Putamen (tissue), 1 donor: Measurements from ENCODE around the gene LRP1B.

ENCODE experiments used
- DNase-seq: peaks from one replicate; pipeline ENCODE4 v3.0.0-alpha.2; 2016; ENCODE audit warnings: low spot score

The LRP1B gene

DNA sequence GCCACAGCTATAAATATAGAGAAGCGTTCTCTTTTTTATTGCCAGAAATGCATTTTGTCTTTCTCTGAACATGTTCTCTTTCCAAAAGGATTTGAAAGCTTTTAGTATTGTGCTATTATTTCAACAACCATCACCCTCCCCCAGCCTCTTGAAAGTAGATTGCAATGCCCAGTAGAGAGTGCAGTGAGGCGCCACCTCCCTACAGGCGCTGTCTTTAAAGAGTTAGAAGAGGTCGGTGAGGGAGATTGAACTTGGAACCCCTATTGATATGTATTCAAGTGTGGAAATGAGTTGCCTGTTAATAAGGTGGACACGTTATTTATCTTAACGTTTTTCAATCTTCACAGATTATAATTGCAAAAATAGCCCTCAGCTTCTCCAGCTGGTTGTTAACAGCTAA lies 360.3 kb downstream of the LRP1B start:
- no peak for DNase-seq

- no peak for DNase-seq
Observed at GRCh38 chr2:141767691-141768090, 363.1 kb downstream of the LRP1B start.

GRCh38 chr2:141767051-141767450 lies 363.8 kb downstream of the LRP1B start:
- DNase-seq, result peak; percentile 34

- no peak for DNase-seq
Observed at GRCh38 chr2:141766225-141766624, 364.6 kb downstream of the LRP1B start.

GRCh38 chr2:141748616-141749015 lies 382.2 kb downstream of the LRP1B start:
- DNase-seq, result no peak

- no peak for DNase-seq
Observed at GRCh38 chr2:141741652-141742051, 389.2 kb downstream of the LRP1B start.

DNA sequence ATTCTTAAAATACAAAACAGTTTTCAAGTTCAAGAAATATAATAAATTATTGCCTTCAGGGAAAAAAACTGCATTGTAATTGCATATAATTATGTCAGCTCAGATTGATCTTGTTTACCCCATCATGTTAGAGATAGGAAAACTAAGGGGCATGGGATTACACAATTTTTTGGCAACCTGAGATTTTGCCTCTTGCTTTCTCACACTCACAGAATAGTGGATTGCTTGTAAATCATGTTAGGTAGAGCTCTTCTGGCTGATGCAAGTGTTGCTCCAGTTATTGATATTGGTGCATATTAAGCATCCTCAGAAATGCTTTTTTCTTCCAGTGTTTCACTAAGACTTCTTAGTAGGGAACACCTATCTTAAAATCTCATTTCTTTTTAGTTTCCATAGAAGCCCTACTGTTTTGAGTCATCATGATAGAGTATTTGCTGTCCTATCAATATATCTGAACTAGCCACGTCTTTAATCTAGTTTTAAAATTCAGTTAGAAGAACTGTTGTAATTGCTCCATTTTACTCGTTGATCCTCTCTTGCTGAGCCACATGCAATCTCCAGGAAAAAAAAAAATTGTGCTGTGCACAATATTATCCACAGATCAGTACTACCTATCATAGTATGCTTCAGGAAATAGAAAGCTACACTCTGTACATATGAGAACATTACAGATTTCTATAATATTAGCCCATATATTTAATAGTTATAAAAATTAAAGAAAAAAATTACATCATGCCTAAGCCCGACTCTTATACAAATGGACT lies 393.1 kb downstream of the LRP1B start:
- no peak for DNase-seq

- DNase-seq, result no peak
Observed at GRCh38 chr2:141736466-141736865, 394.4 kb downstream of the LRP1B start.

GRCh38 chr2:141728886-141729285 lies 401.9 kb downstream of the LRP1B start:
- DNase-seq, result no peak

DNA sequence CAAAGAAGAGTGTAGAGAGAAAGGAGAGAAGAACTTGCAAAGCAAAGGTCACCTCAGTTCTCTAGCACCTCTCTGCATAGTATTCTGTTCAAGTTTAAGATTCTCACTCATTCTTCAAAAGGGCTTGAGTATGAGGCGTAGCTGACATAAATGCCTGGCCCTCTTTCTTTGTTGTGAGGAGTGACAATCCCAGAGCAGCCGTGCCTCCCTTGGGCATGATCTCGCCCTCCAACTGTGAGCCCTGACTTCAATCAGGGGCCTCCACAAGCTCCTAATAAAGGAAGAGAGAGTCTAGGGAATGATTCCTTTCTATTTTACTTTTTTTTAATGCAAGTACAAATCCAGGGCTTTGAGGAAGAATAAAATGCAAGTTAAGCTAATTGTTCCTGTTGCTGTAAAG lies 402.7 kb downstream of the LRP1B start:
- no peak for DNase-seq

DNA sequence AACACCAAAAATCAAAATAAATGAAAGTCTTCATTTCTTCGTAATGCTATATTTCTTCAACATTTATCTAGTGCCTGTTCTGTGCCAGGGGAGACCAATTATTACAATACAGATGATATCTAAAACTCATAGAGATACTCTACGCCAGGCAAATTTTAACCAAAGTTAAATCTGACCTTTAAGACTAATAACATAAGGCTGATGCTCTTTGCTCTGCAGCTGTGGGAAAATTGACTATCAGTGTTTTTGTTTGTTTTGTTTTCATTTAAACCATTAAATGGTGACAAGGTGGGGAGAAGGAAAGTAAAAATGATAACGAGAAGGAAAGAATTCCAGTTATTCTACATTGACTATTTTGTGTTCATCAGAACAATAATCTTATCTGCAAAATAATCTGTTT lies 406.4 kb downstream of the LRP1B start:
- DNase-seq, result no peak

GRCh38 chr2:141723814-141724213 lies 407.0 kb downstream of the LRP1B start:
- no peak for DNase-seq

DNA sequence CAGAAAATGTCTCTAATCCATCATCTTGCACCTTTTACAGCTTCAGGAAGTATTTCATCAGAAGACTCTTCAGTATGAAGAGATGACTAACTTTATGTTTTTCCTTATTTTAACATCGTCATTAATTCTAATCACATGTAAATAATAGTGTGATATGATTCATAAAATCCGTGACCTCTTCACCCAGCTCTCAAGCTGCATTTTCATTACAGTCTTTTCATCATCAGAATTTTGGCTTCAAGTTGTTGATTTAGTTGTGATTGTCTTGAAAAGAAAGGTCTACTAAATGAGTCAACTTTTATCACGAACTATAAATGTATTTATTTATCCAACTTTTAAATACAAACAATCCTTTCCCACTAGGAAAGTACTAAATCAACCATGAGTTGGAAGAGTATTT lies 410.3 kb downstream of the LRP1B start:
- DNase-seq, result no peak

DNA sequence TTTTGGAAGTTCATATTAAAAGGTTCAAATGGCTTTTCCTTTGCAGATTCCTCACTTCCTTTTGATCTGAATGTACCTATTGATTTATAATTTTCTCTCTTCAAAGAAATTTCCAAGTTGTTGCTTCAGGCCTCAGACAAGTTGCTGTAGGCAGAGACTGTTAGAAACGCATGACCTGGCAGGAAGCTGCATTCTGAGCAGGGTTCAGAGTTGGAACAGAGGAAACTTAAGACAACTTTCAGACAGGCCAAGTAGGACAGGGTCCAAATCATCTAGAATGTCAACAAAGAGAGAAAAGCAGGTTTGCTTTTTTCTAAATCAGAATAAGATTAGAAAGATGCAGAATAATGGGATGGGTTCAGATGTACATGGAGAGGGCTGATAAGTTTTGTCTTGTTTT lies 416.3 kb downstream of the LRP1B start:
- peak; percentile 9 for DNase-seq

DNA sequence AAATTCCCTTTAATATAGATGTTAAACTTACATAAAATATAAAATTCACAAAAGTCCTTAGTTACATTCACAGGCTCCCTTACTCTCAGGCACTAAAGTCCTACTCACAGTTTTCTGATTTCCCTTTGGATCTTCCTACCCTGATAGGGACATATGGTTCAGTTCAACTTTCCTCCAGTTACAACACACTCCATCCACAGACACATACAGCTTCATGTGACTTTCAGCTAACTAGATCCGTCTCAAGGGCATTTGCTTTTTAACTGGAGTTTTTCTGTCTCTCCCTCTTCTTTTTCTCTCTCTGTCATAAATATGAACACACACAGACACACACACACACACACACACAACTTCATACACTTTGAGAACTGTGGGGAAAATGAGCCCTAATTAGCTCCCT lies 419.2 kb downstream of the LRP1B start:
- DNase-seq, result no peak

DNA sequence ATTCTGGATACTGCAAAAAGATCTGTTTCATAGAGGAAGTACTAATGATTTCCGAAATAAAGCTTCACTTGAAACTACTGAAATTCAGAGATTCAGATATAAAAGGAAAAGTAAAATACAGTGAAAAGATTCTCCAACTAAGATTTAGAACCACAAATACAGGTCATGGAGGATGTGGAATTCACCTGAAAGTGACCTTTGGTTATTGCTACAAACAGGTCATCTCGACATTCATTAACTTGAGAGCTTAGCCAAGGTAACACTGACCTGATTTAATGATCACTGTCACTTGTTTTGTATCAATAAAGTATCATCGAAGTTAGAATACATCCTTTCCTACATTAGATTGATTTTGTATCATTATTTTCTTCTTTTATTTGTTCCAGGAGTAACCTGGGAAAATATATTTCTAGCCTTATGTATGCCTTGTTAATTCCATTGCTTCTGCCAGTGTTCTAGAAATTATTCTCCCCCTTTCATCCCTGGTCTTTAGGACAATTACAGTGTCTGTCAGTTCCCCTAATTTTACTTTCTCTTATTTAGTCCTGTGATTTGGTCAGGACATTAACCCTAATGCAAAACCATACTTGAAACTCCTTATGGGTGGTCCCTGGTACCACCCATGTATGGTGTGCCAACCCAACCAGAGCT lies 420.1 kb downstream of the LRP1B start:
- DNase-seq, result no peak

GRCh38 chr2:141709756-141710155 lies 421.1 kb downstream of the LRP1B start:
- DNase-seq, result no peak

DNA sequence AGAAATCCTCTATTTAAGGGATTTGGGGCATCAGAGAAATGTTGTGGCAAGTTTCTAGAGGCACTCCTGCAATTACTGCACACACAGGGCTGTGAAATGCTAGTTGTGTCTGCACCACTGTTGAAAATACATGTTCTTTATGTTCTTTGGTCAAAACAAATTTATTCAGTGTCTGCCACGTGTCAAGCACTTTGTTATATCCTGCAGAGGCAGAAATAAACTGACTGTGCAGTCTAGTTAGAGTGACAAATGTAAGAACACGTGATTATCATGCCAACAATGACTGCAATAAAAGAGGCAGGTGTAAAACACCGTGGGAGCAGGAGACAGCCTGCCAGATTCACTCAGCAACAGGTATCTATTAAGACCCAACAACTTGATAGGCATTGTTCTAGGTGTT lies 423.3 kb downstream of the LRP1B start:
- DNase-seq, result no peak

- DNase-seq, result no peak
Observed at GRCh38 chr2:141704541-141704940, 426.3 kb downstream of the LRP1B start.

DNA sequence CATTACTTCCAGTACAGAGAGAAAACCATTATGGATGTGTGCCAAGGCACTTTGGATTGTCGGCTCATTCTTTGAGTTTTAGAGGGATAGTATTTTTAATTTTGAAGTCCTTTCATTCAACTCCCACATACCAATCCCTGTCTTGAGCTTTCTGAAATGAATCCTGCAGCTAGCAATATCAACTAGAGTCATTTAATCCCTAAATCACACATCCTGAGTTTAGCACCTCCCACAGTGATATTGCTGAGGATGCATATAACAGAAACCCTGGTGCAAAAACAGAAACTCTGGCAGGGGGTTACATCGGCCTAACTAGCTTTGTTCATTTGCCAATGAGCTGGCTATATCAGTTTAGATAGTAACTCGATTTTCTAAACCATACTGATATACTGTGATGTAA lies 427.3 kb downstream of the LRP1B start:
- no peak for DNase-seq

DNA sequence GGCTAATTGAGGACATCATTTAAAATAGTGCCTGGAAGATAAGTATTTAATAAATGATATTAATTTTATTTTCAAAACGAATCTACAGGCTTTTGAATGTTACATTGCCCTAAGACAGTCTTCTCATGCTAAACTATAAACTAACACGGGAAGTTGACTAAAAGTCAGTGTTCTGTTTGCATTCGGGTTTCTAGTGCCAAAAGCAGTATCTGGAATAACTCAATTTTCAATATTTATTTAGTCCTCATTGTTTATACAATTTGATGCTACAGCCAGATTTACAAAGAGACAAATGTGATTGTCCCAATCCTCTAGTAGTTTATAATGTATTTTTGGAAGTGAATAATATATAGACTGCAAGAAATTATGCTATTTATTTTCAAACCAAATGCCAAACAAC lies 429.2 kb downstream of the LRP1B start:
- DNase-seq, result no peak

GRCh38 chr2:141699573-141699972 lies 431.2 kb downstream of the LRP1B start:
- no peak for DNase-seq

GRCh38 chr2:141698500-141698899 lies 432.3 kb downstream of the LRP1B start:
- DNase-seq, result no peak

DNA sequence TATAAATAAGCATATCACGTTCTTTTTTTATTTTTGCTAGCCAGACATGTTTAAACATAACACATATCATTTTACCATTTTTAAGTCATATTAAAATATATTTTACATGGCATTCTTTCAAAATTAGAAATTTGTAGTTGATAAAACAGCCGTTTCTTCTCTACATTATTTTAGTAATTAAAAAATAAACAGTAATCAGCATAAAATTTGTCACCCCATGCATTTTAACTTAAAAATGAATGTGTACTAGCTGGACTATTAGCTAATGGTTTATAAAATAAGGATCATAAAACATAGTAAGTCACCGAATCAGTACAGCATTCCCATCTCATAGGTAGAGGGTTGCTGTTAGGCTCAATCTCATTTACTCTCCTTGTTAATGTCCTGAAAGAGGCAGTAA lies 433.8 kb downstream of the LRP1B start:
- no peak for DNase-seq
